Adipocyte (in vitro differentiated cells): ENCODE data around the gene CDK19.
"Not testable (repeated sequence)": the region's sequence is repeated elsewhere in the genome, so short reads cannot be mapped to it uniquely, and the experiment has no call there.

Experiments used
- DNase-seq: peaks from one replicate; pipeline ENCODE4 v3.0.0-alpha.2; 2015; ENCODE audit warnings: low read depth
- H3K27me3 ChIP-seq: replicated peaks from 2 replicates; pipeline ENCODE4 v1.7.0; 2013; ENCODE audit warnings: mild to moderate bottlenecking, low read length, moderate library complexity; ENCODE audit not compliant: control insufficient read depth, insufficient read depth
- H3K36me3 ChIP-seq: 2 replicates; pipeline ENCODE4 v1.7.0; 2013; ENCODE audit warnings: low read length, mild to moderate bottlenecking, moderate library complexity; ENCODE audit not compliant: control insufficient read depth, insufficient read depth, severe bottlenecking
- H3K4me1 ChIP-seq: 2 replicates; pipeline ENCODE4 v1.7.0; 2013; ENCODE audit warnings: mild to moderate bottlenecking, low read length, moderate library complexity; ENCODE audit not compliant: control insufficient read depth, insufficient read depth
- H3K4me3 ChIP-seq: 2 replicates; pipeline ENCODE4 v1.7.0; 2013; ENCODE audit warnings: mild to moderate bottlenecking, low read length, moderate library complexity
- H3K9ac ChIP-seq: 2 replicates; pipeline ENCODE4 v1.7.0; 2013; ENCODE audit warnings: mild to moderate bottlenecking, low read length, moderate library complexity
- H3K9me3 ChIP-seq: 2 replicates; pipeline ENCODE4 v1.7.0; 2013; ENCODE audit warnings: mild to moderate bottlenecking, low read length, moderate library complexity; ENCODE audit not compliant: control insufficient read depth

Gene CDK19

GRCh38 chr6:110593637-110594036, 221.6 kb downstream of the CDK19 start:
- Histone ChIP-seq H3K9ac (no peak overlapping the region), H3K4me1 (no peaks in the 10 kb centered on the region), H3K4me3 (no peak overlapping the region), H3K9me3 (no peaks in the 10 kb centered on the region), H3K36me3 (no peaks in the 10 kb centered on the region), H3K27me3 (no peaks in the 10 kb centered on the region)
- DNase-seq = no peak

- H3K4me3 ChIP-seq = no peak overlapping the region
- H3K27me3 ChIP-seq = no peaks in the 10 kb centered on the region
- H3K9me3 ChIP-seq = no peaks in the 10 kb centered on the region
- H3K36me3 ChIP-seq = no peaks in the 10 kb centered on the region
- H3K9ac ChIP-seq = no peak overlapping the region
- no peak for DNase-seq
- H3K4me1 ChIP-seq = no peaks in the 10 kb centered on the region
These were observed 222.5 kb downstream of the CDK19 start for GRCh38 chr6:110592765-110593164.

GRCh38 chr6:110590821-110591351, 224.4 kb downstream of the CDK19 start:
- no peak overlapping the region for H3K4me3 ChIP-seq
- H3K27me3 ChIP-seq = no peaks in the 10 kb centered on the region
- H3K9ac ChIP-seq = no peak overlapping the region
- no peaks in the 10 kb centered on the region for H3K36me3 ChIP-seq
- no peaks in the 10 kb centered on the region for H3K9me3 ChIP-seq
- H3K4me1 ChIP-seq = no peaks in the 10 kb centered on the region
- DNase-seq = no peak

GRCh38 chr6:110589865-110590513, 225.3 kb downstream of the CDK19 start:
- H3K27me3 ChIP-seq = no peaks in the 10 kb centered on the region
- H3K4me1 ChIP-seq = no peaks in the 10 kb centered on the region
- no peak for DNase-seq
- H3K9ac ChIP-seq = no peak overlapping the region
- no peaks in the 10 kb centered on the region for H3K9me3 ChIP-seq
- no peak overlapping the region for H3K4me3 ChIP-seq
- H3K36me3 ChIP-seq = no peaks in the 10 kb centered on the region

GRCh38 chr6:110587328-110587727, 227.9 kb downstream of the CDK19 start:
- no peaks in the 10 kb centered on the region for H3K4me1 ChIP-seq

GRCh38 chr6:110581679-110582078, 233.6 kb downstream of the CDK19 start:
- no peak overlapping the region for H3K9ac ChIP-seq
- no peaks in the 10 kb centered on the region for H3K4me1 ChIP-seq
- no peak for DNase-seq
- H3K4me3 ChIP-seq = no peak overlapping the region
- no peaks in the 10 kb centered on the region for H3K27me3 ChIP-seq
- H3K36me3 ChIP-seq = no peaks in the 10 kb centered on the region
- no peaks in the 10 kb centered on the region for H3K9me3 ChIP-seq

More at GRCh38 chr6:110587328-110587727, 227.9 kb downstream of the CDK19 start:
- Histone ChIP-seq H3K9ac (no peak overlapping the region), H3K4me3 (no peak overlapping the region), H3K36me3 (no peaks in the 10 kb centered on the region), H3K27me3 (no peaks in the 10 kb centered on the region), H3K9me3 (no peaks in the 10 kb centered on the region)
- DNase-seq = no peak

GRCh38 chr6:110577596-110578167, 237.6 kb downstream of the CDK19 start:
- DNase-seq, H3K9me3 ChIP-seq, H3K27me3 ChIP-seq, H3K36me3 ChIP-seq, H3K4me1 ChIP-seq, H3K4me3 ChIP-seq, H3K9ac ChIP-seq: not testable (repeated sequence)

GRCh38 chr6:110575925-110576463, 239.3 kb downstream of the CDK19 start:
- no peak overlapping the region for H3K9ac ChIP-seq
- no peaks in the 10 kb centered on the region for H3K4me1 ChIP-seq
- H3K36me3 ChIP-seq = no peaks in the 10 kb centered on the region
- H3K9me3 ChIP-seq = no peaks in the 10 kb centered on the region
- no peak overlapping the region for H3K4me3 ChIP-seq
- DNase-seq = no peak
- no peaks in the 10 kb centered on the region for H3K27me3 ChIP-seq

GRCh38 chr6:110574817-110575216, 240.5 kb downstream of the CDK19 start:
- H3K4me1 ChIP-seq = no peaks in the 10 kb centered on the region
- H3K27me3 ChIP-seq = no peaks in the 10 kb centered on the region
- H3K36me3 ChIP-seq = no peaks in the 10 kb centered on the region
- DNase-seq = no peak
- no peaks in the 10 kb centered on the region for H3K9me3 ChIP-seq
- no peak overlapping the region for H3K9ac ChIP-seq
- no peak overlapping the region for H3K4me3 ChIP-seq

- H3K36me3 ChIP-seq = no peaks in the 10 kb centered on the region
- H3K9me3 ChIP-seq = no peaks in the 10 kb centered on the region
- no peak for DNase-seq
- no peaks in the 10 kb centered on the region for H3K4me1 ChIP-seq
- no peak overlapping the region for H3K4me3 ChIP-seq
- no peak overlapping the region for H3K9ac ChIP-seq
- no peaks in the 10 kb centered on the region for H3K27me3 ChIP-seq
These were observed 241.7 kb downstream of the CDK19 start for GRCh38 chr6:110573537-110573936.

GRCh38 chr6:110573136-110573535, 242.1 kb downstream of the CDK19 start:
- Histone ChIP-seq H3K4me3 (no peak overlapping the region), H3K9ac (no peak overlapping the region), H3K36me3 (no peaks in the 10 kb centered on the region)

More at GRCh38 chr6:110573136-110573535, 242.1 kb downstream of the CDK19 start:
- Histone ChIP-seq H3K4me1 (no peaks in the 10 kb centered on the region), H3K27me3 (no peaks in the 10 kb centered on the region), H3K9me3 (no peaks in the 10 kb centered on the region)
- DNase-seq = no peak
